PFSK-1 (cell line): Measurements from ENCODE around the gene TRAPPC10.

ENCODE experiments used
- FOXP2 ChIP-seq: optimal IDR thresholded peaks from 2 replicates; pipeline ENCODE3; 2011; ENCODE audit warnings: borderline replicate concordance, control low read depth, inconsistent platforms; ENCODE audit not compliant: insufficient read depth; ENCODE audit errors: extremely low read length, extremely low read depth
- POLR2AphosphoS5 ChIP-seq: IDR thresholded peaks from 2 replicates; pipeline ENCODE4 v1.6.1; 2012; ENCODE audit warnings: low read depth, mild to moderate bottlenecking, control low read depth, low read length, moderate library complexity
- REST ChIP-seq, 2 experiments: IDR thresholded peaks; 2 replicates each; pipeline versions ENCODE4 v1.6.1 to v1.8.0; 2011 to 2012; ENCODE audit warnings: low read depth in 2 of 2, low read length in 2 of 2, control low read depth in 1 of 2, inconsistent platforms in 1 of 2, mild to moderate bottlenecking in 1 of 2, moderate library complexity in 1 of 2; ENCODE audit not compliant: insufficient read depth in 1 of 2
- SIN3A ChIP-seq: IDR thresholded peaks from 2 replicates; pipeline ENCODE4 v1.6.1; 2012; ENCODE audit warnings: mild to moderate bottlenecking, low read length, moderate library complexity, borderline replicate concordance; ENCODE audit not compliant: insufficient read depth
- TAF1 ChIP-seq: IDR thresholded peaks from 2 replicates; pipeline ENCODE4 v1.6.1; 2012; ENCODE audit warnings: low read length, control low read depth, borderline replicate concordance; ENCODE audit not compliant: insufficient read depth

DNA sequence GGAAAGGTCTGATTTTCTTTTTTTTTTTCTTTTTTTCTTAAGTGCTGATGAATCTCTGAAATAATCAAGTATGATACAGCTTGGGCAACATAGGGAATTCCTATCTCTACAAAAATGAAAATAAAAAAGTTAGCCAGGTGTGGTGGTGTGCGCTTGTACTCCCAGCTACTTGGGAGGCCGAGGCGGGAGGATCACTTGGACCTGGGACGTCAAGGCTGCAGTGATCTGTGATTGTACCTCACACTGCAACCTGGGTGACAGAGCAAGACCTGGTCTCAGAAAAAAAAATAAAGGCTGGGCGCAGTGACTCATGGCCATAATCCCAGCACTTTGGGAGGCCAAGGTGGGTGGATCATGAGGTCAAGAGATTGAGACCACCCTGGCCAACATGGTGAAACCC lies 6.0 kb downstream of the TRAPPC10 start:
- TF ChIP-seq SIN3A, result no peak
- TF ChIP-seq POLR2AphosphoS5, result no peak
- TF ChIP-seq REST (IDR thresholded peaks at IDR 0.05; ENCODE audit: insufficient read depth in 1 of 2, low read depth in 2 of 2, low read length in 2 of 2), result no peak
- TF ChIP-seq TAF1, result no peak
- no peak for TF ChIP-seq FOXP2
